Breast epithelium (tissue), 4 donors: Measurements from ENCODE around the gene CARD14. TPM values are rescaled to one million over a fixed set of nuclear protein-coding genes. Genes with fewer than 3 reads are reported as not detected.

Experiments used
- DNase-seq, 2 donors: peaks; one replicate each; pipeline ENCODE4 v3.0.0-alpha.2; 2019; ENCODE audit warnings: low spot score in 2 of 2
- H3K27ac ChIP-seq, 2 donors: fragments of 200-600 bp; sonication (generic) in 1 of 2; one replicate each; pipeline ENCODE4 v1.5.1; 2016 to 2019; ENCODE audit warnings: mild to moderate bottlenecking in 1 of 2
- H3K27me3 ChIP-seq, 2 donors: fragments of 200-600 bp; sonication (generic) in 1 of 2; one replicate each; pipeline versions ENCODE4 v1.5.1 to v1.6.0; 2017 to 2019; ENCODE audit warnings: control low read depth in 1 of 2, mild to moderate bottlenecking in 1 of 2
- H3K36me3 ChIP-seq: fragments of 200-600 bp; one replicate; pipeline ENCODE4 v1.5.1; 2019
- H3K4me1 ChIP-seq, 2 donors: fragments of 200-600 bp; sonication (generic); one replicate each; pipeline ENCODE4 v1.5.1; 2016 to 2019; ENCODE audit warnings: control low read depth in 1 of 2
- H3K4me3 ChIP-seq, 3 donors: fragments of 200-600 bp; sonication (generic); 1 replicate in 2 of 3; 2 replicates in 1 of 3; pipeline ENCODE4 v1.5.1; 2016 to 2019; ENCODE audit warnings: mild to moderate bottlenecking in 3 of 3, moderate library complexity in 2 of 3
- H3K9me3 ChIP-seq, 2 donors: fragments of 200-600 bp; sonication (generic) in 1 of 2; one replicate each; pipeline ENCODE4 v1.5.1; 2016 to 2019; ENCODE audit warnings: control low read depth in 1 of 2
- CTCF ChIP-seq, 3 donors: fragments of 450-650 bp; IDR thresholded peaks; one replicate each; pipeline ENCODE4 v1.5.1; 2016 to 2017; ENCODE audit warnings: antibody characterized with exemption in 3 of 3, mild to moderate bottlenecking in 3 of 3, moderate library complexity in 3 of 3
- POLR2A ChIP-seq: fragments of 450-650 bp; IDR thresholded peaks from one replicate; pipeline ENCODE4 v1.6.1; 2016; ENCODE audit warnings: antibody characterized with exemption, mild to moderate bottlenecking, moderate library complexity
- POLR2AphosphoS5 ChIP-seq, 3 donors: sonication (generic); formaldehyde crosslinking; IDR thresholded peaks; one replicate each; pipeline ENCODE4 v1.6.1; 2017; ENCODE audit warnings: antibody characterized with exemption in 3 of 3
- intact Hi-C: fragments of 100-400 bp; cut with DNase I; formaldehyde crosslinking; loops from one replicate; pipeline ENCODE4 v1.15.1; 2023; ENCODE audit warnings: low total_unique reads
- total RNA-seq, 3 donors: library from RNA; depleted of rRNA; stranded (reverse); fragments of >200 nt; gene quantifications; one replicate each; pipeline ENCODE4 v1.1.0, GENCODE V29; 2016

Gene CARD14
- total RNA-seq, 3 donors from 2014 or later, result 0.32 to 13.8 (median 9.4) TPM

GRCh38 chr17:80219763-80220053, 49.9 kb downstream of the CARD14 start:
- Histone ChIP-seq H3K4me1 (peaks cover 0 to 6% of the 10 kb centered on the region in 2 donors), H3K9me3 (no peaks in the 10 kb centered on the region)
- intact Hi-C loops, result no loop called here

GRCh38 chr17:80220054-80220735, 50.4 kb downstream of the CARD14 start, which contains the start of the genes SGSH and SLC26A11:
TSS of gene SGSH (minus strand) at chr17:80220333. CDS start at chr17:80220313, 20 bp downstream.
TSS of gene SLC26A11 (plus strand) at chr17:80220427. CDS start at chr17:80221561, 1,134 bp downstream.
- DNase-seq, result peak; percentile 67 to 86
- no peaks in the 10 kb centered on the region for H3K9me3 ChIP-seq

More at GRCh38 chr17:80219763-80220053, 49.9 kb downstream of the CARD14 start:
- H3K36me3 ChIP-seq, result no peaks in the 10 kb centered on the region
- peak overlapping the region; percentile 95 to 99 for H3K27ac ChIP-seq
- no peaks in the 10 kb centered on the region for H3K27me3 ChIP-seq
- no peak for DNase-seq
- TF ChIP-seq CTCF (IDR thresholded peaks at IDR 0.05) (no peak), POLR2A (no peak), POLR2AphosphoS5 (IDR thresholded peaks at IDR 0.05) (no peak)
- H3K4me3 ChIP-seq, result peak overlapping the region; percentile 75 to 99 (median 96)

GRCh38 chr17:80220736-80221215, 50.9 kb downstream of the CARD14 start:
- H3K9me3 ChIP-seq, result no peaks in the 10 kb centered on the region
- H3K27ac ChIP-seq, result peak overlapping the region; percentile 95 to 99
- H3K4me3 ChIP-seq, result peak overlapping the region; percentile 75 to 99 (median 96)
- peaks cover 0 to 6% of the 10 kb centered on the region in 2 donors for H3K4me1 ChIP-seq
- no peaks in the 10 kb centered on the region for H3K27me3 ChIP-seq
- intact Hi-C loops, result no loop called here
- TF ChIP-seq CTCF (IDR thresholded peaks at IDR 0.05), result no peak
- TF ChIP-seq POLR2A, result no peak
- TF ChIP-seq POLR2AphosphoS5 (IDR thresholded peaks at IDR 0.05), result no peak
- no peaks in the 10 kb centered on the region for H3K36me3 ChIP-seq
- DNase-seq, result no peak

More at GRCh38 chr17:80220054-80220735, 50.4 kb downstream of the CARD14 start, which contains the start of the genes SGSH and SLC26A11:
- TF ChIP-seq CTCF (IDR thresholded peaks at IDR 0.05), result no peak
- peak in 1 of 3 donors; percentile 48 for TF ChIP-seq POLR2AphosphoS5 (IDR thresholded peaks at IDR 0.05)
- TF ChIP-seq POLR2A, result no peak
- peak within 1 kb of the TSS; percentile 75 to 99 (median 96) for H3K4me3 ChIP-seq
- H3K4me1 ChIP-seq, result peaks cover 0 to 6% of the 10 kb centered on the region in 2 donors
- H3K27me3 ChIP-seq, result no peaks in the 10 kb centered on the region
- intact Hi-C loops, result no loop called here
- H3K36me3 ChIP-seq, result no peaks in the 10 kb centered on the region
- H3K27ac ChIP-seq, result peak within 1 kb of the TSS; percentile 95 to 99

GRCh38 chr17:80221351-80222105, 51.7 kb downstream of the CARD14 start:
- no peak for DNase-seq
- Histone ChIP-seq H3K36me3 (no peaks in the 10 kb centered on the region), H3K9me3 (no peaks in the 10 kb centered on the region), H3K27me3 (no peaks in the 10 kb centered on the region), H3K4me3 (peak overlapping the region; percentile 75 to 99 (median 96)), H3K27ac (peak overlapping the region in 1 of 2 donors; percentile 99), H3K4me1 (peaks cover 0 to 6% of the 10 kb centered on the region in 2 donors)
- intact Hi-C loops, result no loop called here
- no peak for TF ChIP-seq POLR2A
- TF ChIP-seq CTCF (IDR thresholded peaks at IDR 0.05), result no peak
- TF ChIP-seq POLR2AphosphoS5 (IDR thresholded peaks at IDR 0.05), result no peak
